Ovary (tissue), 9 donors: Measurements from ENCODE around the gene C1orf122. TPM values are rescaled to one million over a fixed set of nuclear protein-coding genes. Genes with fewer than 3 reads are reported as not detected.
"Not testable (repeated sequence)": the region's sequence is repeated elsewhere in the genome, so short reads cannot be mapped to it uniquely, and the experiment has no call there.

Experiments
- DNase-seq, 5 donors: peaks; one replicate each; pipeline ENCODE4 v3.0.0-alpha.2; 2019 to 2020
- H3K27ac ChIP-seq, 2 donors: fragments of 200-600 bp; one replicate each; pipeline versions ENCODE4 v1.5.1 to v1.8.0; 2019 to 2022
- H3K27me3 ChIP-seq: fragments of 200-600 bp; one replicate; pipeline ENCODE4 v1.8.0; 2022
- H3K36me3 ChIP-seq: fragments of 200-600 bp; sonication (generic); one replicate; pipeline ENCODE4 v1.5.1; 2019
- H3K4me1 ChIP-seq: one replicate; pipeline ENCODE4 v1.8.1; 2013; ENCODE audit warnings: mild to moderate bottlenecking, moderate library complexity; ENCODE audit not compliant: insufficient read depth
- H3K4me3 ChIP-seq: fragments of 200-600 bp; sonication (generic); one replicate; pipeline ENCODE4 v1.5.1; 2017
- H3K9me3 ChIP-seq, 2 donors: fragments of 200-600 bp in 1 of 2; sonication (generic) in 1 of 2; one replicate each; pipeline versions ENCODE4 v1.5.1 to v1.8.1; 2013 to 2019; ENCODE audit warnings: mild to moderate bottlenecking in 1 of 2, moderate library complexity in 1 of 2
- EP300 ChIP-seq: sonication (generic); formaldehyde crosslinking; IDR thresholded peaks from one replicate; pipeline ENCODE4 v1.6.1; 2017; ENCODE audit warnings: antibody characterized with exemption
- POLR2A ChIP-seq: fragments of 450-650 bp; IDR thresholded peaks from one replicate; pipeline ENCODE4 v1.6.1; 2017; ENCODE audit warnings: antibody characterized with exemption, mild to moderate bottlenecking, moderate library complexity
- WGBS, 3 donors: extraction: QIAGEN DNeasy Blood & Tissue Kit in 1 of 3; methylation state at CpG; one replicate each; pipeline versions ENCODE4 v1.1.5 to v1.1.7; 2013 to 2017; 5-methylcytosine and 5-hydroxymethylcytosine counted together
- intact Hi-C, 4 donors: fragments of 100-400 bp; cut with DNase I; formaldehyde crosslinking; loops; one replicate each; pipeline versions ENCODE4 v1.11.0 to v1.15.1; 2022 to 2023
- polyA plus RNA-seq, 2 donors: library from polyadenylated mRNA; stranded (reverse); fragments of 200-250 nt in 1 of 2; fragments of 350-450 nt in 1 of 2; fragmentation: Illumina TruSeq in 1 of 2; extraction: RNeasy Lipid Tissue Mini Kit (QIAGEN cat#74804) in 1 of 2; gene quantifications; one replicate each; pipeline ENCODE4 v1.2.3, GENCODE V29; 2013 to 2014
- total RNA-seq, 7 donors: library from RNA; depleted of rRNA in 2 of 7; stranded (reverse); fragments of >200 nt in 2 of 7; fragmentation: NEBNext Ultra II Directional in 3 of 7; extraction: Animal tissue kit (Norgen Biotek cat#: 25700) in 3 of 7; gene quantifications; one replicate each; pipeline versions ENCODE4 v1.1.0 to v1.2.4, GENCODE V29; 2016 to 2023
- TF ChIP-seq, protein P1 (sequence below), 3 donors: fragments of 450-650 bp in 2 of 3; fragments of 200-600 bp in 1 of 3; IDR thresholded peaks; one replicate each; pipeline versions ENCODE4 v1.5.1 to v1.8.0; 2016 to 2022; ENCODE audit warnings: antibody characterized with exemption in 3 of 3, mild to moderate bottlenecking in 1 of 3
- donor health status: DM: no; HTN: no; CAD: no; lungs with moderate emphysema.
- donor health status: DM: no; HTN: no; CAD: no.
- donor health status: Bipolar disorder and iron deficiency.
- donor health status: DM: yes; HTN: yes; CAD: no.
- donor health status: DM: no; HTN: no; CAD: no.
- donor health status: DM: yes; HTN: yes; CAD: no.

The C1orf122 gene
- total and polyA plus RNA-seq, 9 donors = 10.3 to 56.2 (median 31.9) TPM

DNA sequence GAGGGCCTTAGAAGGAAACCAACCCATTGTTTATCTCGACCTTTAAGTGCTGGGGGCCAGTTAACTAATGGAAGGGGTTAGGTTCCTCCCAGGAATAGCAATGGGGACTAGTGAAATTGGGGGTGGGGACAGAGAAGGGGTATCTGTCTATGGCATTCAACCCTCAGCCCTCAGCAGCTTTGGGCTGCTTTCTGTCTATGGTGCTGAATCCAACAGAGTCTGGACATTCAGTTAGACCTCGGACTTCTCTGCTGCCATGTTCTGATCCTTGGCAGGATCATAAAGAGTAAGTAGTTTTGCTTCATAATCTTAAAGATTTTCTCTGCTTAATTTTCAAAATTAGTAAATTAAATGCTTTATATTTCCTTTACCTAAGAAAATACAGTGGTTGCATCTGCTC is 40.1 kb upstream of the C1orf122 start:
- no peaks in the 10 kb centered on the region for H3K36me3 ChIP-seq
- H3K27ac ChIP-seq = no peak overlapping the region
- H3K4me3 ChIP-seq = no peak overlapping the region
- intact Hi-C loops = no loop called here
- DNase-seq = no peak
- H3K27me3 ChIP-seq = no peaks in the 10 kb centered on the region
- 7 to 10% (median 8%) methylated on average over 2 of the region's 2 CpGs for WGBS, 3 donors
- TF ChIP-seq POLR2A (no peak), EP300 (no peak)
- TF ChIP-seq, protein P1, sequence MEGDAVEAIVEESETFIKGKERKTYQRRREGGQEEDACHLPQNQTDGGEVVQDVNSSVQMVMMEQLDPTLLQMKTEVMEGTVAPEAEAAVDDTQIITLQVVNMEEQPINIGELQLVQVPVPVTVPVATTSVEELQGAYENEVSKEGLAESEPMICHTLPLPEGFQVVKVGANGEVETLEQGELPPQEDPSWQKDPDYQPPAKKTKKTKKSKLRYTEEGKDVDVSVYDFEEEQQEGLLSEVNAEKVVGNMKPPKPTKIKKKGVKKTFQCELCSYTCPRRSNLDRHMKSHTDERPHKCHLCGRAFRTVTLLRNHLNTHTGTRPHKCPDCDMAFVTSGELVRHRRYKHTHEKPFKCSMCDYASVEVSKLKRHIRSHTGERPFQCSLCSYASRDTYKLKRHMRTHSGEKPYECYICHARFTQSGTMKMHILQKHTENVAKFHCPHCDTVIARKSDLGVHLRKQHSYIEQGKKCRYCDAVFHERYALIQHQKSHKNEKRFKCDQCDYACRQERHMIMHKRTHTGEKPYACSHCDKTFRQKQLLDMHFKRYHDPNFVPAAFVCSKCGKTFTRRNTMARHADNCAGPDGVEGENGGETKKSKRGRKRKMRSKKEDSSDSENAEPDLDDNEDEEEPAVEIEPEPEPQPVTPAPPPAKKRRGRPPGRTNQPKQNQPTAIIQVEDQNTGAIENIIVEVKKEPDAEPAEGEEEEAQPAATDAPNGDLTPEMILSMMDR (IDR thresholded peaks at IDR 0.05) = no peak
- H3K9me3 ChIP-seq = no peaks in the 10 kb centered on the region
- H3K4me1 ChIP-seq = no peaks in the 10 kb centered on the region

GRCh38 chr1:37771440-37771839 is 36.1 kb upstream of the C1orf122 start:
- H3K27me3 ChIP-seq, H3K4me3 ChIP-seq, intact Hi-C loops, DNase-seq, H3K9me3 ChIP-seq, H3K36me3 ChIP-seq, H3K4me1 ChIP-seq, H3K27ac ChIP-seq: not testable (repeated sequence)

DNA sequence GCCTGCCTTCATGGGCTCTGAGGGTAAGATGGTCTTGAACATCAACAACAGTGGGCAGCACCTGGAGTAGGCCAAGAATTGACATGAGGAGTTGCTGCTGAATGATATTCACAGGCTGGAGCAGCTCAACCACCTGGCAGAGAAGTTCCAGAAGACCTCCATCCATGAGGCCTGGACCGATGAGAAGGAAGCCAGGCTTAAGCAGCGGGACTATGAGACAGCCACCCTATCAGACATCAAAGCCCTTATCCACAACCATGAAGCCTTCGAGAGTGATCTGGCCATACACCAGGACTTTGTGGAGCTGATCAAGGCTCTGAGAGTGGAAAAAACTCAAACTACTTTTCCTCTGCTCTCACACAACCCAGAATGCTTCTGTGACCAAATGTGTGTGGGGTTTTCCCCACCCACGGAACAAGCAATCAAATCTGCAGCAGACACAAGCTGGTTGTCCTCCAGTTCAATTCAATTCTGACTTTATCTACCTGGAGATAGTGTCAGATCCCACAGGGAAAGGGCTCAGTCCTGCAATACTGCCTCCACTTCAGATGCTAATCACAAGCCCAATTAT is 30.6 kb upstream of the C1orf122 start:
- Histone ChIP-seq H3K9me3 (no peaks in the 10 kb centered on the region), H3K4me1 (no peaks in the 10 kb centered on the region), H3K27ac (no peak overlapping the region), H3K36me3 (no peaks in the 10 kb centered on the region), H3K4me3 (no peak overlapping the region), H3K27me3 (no peaks in the 10 kb centered on the region)
- intact Hi-C loops = no loop called here
- no peak for DNase-seq
- TF ChIP-seq EP300 (no peak), POLR2A (no peak)
- TF ChIP-seq, protein P1 (IDR thresholded peaks at IDR 0.05) = no peak
- WGBS, 3 donors = 68 to 73% (median 72%) methylated on average over 4 of the region's 4 CpGs

GRCh38 chr1:37778654-37779053 is 28.9 kb upstream of the C1orf122 start:
- no peak for DNase-seq
- Histone ChIP-seq H3K27me3 (no peaks in the 10 kb centered on the region), H3K9me3 (no peaks in the 10 kb centered on the region), H3K27ac (no peak overlapping the region), H3K36me3 (no peaks in the 10 kb centered on the region), H3K4me1 (no peaks in the 10 kb centered on the region), H3K4me3 (no peak overlapping the region)
- intact Hi-C loops = no loop called here
- 70 to 88% (median 80%) methylated on average over 3 of the region's 3 CpGs for WGBS, 3 donors
- no peak for TF ChIP-seq EP300
- TF ChIP-seq, protein P1 (IDR thresholded peaks at IDR 0.05) = no peak
- no peak for TF ChIP-seq POLR2A

DNA sequence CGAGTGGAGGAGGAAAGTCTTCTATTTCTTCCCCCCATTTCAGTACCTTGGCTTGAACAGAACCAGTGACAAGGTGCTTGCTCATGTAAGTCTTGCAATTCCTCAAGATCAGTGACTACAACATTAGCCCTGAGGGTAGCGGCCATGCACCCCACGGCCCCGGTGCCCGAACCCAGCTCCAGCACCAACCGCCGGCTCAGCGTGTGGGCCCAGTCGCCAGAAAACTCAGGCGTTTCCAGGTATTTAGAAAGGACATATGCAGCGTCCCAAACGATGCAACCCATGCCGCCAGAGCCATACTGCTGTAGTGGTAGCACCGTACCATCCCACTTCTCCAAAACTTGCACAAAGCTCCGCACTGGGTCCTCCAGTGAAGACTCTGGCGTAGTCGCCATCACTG is 25.1 kb upstream of the C1orf122 start:
- Histone ChIP-seq H3K27me3 (no peaks in the 10 kb centered on the region), H3K36me3 (no peaks in the 10 kb centered on the region)
- intact Hi-C loops = no loop called here

More for the DNA sequence above, 25.1 kb upstream of the C1orf122 start:
- Histone ChIP-seq H3K9me3 (no peaks in the 10 kb centered on the region), H3K4me3 (no peak overlapping the region), H3K4me1 (no peaks in the 10 kb centered on the region), H3K27ac (no peak overlapping the region)
- WGBS, 3 donors = 77 to 81% (median 77%) methylated on average over 17 of the region's 17 CpGs
- DNase-seq = no peak
- no peak for TF ChIP-seq POLR2A
- TF ChIP-seq, protein P1 (IDR thresholded peaks at IDR 0.05) = no peak
- no peak for TF ChIP-seq EP300
